CD1c-positive myeloid dendritic cell (primary cell): ENCODE results near the gene CD109.

Experiments used
- DNase-seq: peaks from one replicate; pipeline ENCODE4 v3.0.0-alpha.2; 2016; ENCODE audit errors: extremely low spot score

Gene CD109

GRCh38 chr6:73727114-73727513 lies 31.1 kb downstream of the CD109 start:
- DNase-seq, result no peak

GRCh38 chr6:73728548-73729205 lies 32.7 kb downstream of the CD109 start:
- no peak for DNase-seq

DNA sequence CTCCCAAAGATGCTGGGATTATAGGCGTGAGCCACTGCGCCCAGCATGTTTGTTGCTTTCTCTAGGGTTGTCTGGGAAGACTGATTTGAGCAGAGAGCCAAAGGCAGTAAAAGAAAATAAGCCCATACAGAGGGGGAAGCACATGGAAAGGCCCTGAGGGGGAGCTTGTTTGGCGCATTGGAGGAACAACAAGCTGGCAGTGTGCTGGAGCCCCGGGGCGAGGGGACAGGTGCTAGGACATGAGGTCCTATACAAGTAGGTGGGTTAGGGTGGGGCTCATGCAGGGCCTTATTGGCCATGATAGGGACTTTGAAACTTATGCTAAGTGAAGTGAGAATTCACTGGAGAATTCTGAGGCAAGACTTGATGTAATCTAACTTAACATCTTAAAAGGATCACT lies 35.3 kb downstream of the CD109 start:
- no peak for DNase-seq

- peak; percentile 83 for DNase-seq
Measured at GRCh38 chr6:73732845-73733675, 37.1 kb downstream of the CD109 start.

DNA sequence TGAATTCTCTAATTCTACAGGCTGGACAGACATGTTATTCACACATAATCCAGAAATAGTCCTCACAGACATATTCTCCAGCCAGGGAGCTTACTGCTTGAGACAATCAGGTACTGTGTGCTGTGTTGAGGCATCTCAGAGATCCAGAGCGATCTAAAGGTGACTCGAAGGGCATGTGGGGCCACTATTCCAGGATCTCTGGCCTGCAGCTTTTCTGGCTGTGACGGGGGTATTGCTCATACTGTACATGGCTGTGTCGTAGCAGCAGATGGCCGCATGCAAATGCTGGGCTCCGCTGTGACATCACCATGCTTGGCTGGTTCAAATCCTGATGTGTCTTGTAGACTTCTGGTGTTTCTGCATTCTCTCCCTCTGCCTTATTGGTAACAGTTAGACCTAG lies 37.8 kb downstream of the CD109 start:
- DNase-seq, result no peak

GRCh38 chr6:73734832-73735453 lies 38.9 kb downstream of the CD109 start:
- DNase-seq, result no peak

DNA sequence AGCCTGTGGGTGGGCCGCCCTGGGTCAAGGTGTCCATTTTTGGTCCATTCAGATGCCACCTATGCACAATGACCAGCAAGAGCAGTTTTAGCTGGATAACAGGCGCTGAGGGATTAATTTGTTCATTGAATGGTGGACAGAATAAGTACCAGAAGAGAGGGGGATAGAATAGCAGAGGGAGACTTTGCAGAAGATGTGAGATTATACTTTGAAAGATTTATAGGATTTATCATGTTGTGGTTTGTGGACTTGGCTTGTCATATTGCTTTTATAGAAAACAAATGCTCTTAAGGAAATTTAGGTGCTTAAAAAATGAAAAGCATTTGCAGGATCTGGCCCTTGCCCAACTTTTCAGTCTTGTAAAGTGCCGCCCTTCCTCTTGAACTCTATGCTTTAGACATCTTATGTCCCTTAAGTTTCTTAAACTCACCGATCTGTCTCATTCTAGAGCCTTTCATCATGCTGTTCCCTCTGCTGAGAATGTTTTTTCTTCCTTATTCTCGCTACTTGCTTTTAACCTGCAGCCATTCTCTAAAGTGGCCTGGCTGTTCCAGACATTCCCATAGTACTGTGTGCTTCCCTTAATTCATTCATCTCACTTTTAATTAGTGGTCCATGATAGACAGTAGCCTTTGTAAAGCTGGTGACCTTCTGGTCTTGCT lies 42.5 kb downstream of the CD109 start:
- DNase-seq, result no peak

DNA sequence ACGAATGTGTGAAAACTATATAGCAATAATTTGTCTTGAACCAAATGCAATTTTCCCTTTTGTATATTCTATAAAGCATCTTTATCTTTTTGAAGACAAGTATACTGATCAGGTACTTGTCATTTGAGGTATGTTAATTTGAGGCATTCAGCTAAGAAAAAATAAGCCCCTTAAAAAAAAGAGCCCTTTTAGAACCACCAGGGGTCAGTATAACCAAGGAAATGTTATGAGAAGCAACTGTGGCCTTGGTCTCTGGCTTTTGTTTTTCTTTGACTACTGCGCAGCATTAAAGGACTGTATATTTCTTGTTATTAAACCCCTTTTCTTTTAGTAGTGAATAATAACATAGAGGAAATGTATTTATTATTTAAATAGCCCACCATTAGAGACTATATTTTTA lies 43.1 kb downstream of the CD109 start:
- DNase-seq, result peak; percentile 79

DNA sequence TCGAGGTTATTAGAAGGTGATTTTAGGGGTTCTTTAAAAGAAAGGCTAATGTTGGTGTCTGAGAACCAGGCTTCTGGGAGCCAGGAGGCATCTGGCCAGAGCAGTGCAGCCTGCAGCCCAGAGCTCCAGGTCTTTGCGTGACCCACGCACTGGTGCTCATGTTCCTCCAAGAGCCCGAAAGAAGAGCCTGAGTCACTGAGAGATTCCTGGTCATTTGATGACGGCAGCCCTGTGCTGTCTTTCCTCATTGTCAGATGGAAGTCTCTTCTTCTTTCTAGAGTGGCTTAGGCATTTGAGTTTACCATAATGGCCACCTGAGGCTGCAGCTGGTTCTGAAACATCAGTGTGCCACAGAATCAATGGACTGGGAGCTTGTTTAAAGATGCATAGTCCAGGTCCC lies 46.4 kb downstream of the CD109 start:
- DNase-seq, result peak; percentile 31

DNA sequence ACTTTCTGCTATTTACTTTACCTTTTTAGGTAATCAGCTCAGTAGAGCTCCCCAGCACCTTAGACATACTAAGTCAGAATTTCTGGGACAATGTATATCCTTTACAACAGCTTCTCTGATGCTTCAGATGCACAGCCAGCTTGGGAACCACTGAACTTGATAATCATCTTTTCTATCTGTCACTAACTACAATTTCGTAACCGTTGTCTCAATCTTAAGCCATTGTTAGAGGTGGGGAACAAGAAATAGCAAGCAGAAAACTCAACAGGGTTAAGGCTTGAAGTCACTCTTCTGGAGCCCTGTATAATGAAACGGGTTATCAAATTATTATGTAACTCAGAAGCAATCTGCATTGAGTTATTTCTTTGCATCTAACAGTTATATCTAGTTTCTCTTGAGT lies 47.1 kb downstream of the CD109 start:
- no peak for DNase-seq

DNA sequence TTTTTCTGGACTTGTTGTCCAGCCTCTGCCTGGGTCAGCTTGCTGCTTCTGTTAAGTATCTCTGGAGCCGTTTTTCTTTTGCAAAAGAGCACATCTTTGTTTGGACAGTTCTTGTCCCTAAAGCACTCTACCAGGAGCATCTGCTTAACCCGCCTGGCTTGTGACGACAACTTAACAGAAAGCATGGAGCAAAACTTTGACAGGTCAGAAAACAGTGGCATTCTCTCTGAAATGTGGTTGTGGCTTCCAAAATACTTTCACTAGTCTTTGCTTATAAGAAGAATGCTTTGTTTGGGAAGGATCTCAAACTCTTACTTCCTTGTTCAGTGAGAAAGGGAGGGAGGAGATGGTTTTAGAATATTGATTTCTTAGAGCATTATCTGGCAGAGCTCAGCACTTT lies 47.6 kb downstream of the CD109 start:
- no peak for DNase-seq

DNA sequence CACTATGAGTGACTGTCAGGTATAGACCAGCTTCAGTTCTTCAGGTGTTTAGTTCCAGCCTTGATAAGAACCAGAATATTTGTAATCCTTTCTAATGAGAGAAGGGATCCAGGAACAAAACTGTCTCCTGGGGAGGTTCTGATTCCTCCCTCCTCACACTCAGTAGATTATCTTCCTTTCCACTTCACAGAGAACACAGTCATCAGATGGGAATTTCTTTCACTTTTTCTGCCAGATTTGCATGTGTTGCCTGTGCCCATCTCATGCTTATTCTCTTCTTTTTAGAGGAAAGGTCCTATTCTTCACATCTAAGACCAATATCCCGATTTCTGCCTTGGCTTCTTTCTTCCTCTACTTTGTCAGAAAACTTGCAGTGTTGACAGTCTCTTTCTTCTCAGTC lies 50.8 kb downstream of the CD109 start:
- DNase-seq, result no peak

- peak; percentile 62 for DNase-seq
Measured at GRCh38 chr6:73747289-73747688, 51.3 kb downstream of the CD109 start.

DNA sequence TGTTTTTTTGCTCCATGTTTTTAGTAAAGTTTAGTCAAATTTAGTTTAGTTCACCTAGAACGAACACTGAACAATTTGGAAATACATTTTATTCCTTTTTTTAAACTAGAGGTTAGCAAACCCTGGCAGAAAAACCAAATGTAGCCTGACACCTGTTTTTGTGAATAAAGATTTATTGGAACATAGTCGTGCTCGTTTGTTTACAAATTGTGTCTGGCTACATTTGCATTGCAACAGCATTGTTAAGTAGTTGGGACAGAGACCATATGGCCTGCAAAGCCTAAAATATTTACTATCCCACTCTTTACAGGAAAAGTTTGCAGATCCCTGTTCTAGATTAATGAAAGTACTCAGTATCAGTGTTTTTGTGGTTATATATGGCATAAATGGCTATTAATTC lies 56.9 kb downstream of the CD109 start:
- DNase-seq, result no peak

DNA sequence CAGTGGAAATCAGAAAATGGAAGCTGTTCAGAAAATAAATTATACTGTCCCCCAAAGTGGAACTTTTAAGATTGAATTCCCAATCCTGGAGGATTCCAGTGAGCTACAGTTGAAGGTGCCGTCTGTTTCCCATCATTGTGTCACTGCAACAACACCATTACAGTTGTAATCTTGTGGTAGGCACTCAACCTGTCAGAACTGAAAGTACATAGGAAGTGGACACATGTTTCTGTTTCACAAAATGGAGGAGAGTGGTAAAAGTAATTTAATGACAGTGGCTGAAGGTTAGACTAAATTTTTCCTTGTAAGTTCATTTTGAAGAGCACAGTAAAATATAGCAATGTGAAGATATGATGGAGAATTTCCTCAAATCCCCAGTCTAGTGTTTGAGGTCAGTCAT lies 70.0 kb downstream of the CD109 start:
- DNase-seq, result no peak

GRCh38 chr6:73768558-73768957 lies 72.6 kb downstream of the CD109 start:
- no peak for DNase-seq

GRCh38 chr6:73769976-73770375 lies 74.0 kb downstream of the CD109 start:
- DNase-seq, result no peak

DNA sequence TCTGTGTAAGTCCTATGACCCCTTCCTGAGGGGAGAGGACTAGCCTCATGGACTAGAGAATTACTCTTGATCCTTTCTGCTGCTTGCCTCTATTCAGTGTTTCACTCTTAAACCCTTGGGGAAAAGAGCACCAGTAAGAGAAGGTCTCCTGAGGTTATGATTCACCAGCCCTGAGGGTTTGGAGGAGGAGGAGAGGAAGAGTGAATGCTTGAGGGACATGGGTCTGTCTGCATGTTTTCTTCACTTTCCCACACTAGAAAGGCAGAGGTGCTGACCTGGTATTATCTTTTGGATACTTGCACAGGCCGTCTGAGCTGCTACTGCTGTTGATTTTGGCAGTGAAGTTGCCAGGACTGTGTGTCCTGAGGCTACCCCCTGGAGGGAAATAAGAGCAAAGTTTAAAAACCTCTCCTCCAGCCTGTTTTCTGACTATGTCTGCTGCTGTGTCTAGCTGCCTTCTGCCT lies 78.3 kb downstream of the CD109 start:
- DNase-seq, result no peak

DNA sequence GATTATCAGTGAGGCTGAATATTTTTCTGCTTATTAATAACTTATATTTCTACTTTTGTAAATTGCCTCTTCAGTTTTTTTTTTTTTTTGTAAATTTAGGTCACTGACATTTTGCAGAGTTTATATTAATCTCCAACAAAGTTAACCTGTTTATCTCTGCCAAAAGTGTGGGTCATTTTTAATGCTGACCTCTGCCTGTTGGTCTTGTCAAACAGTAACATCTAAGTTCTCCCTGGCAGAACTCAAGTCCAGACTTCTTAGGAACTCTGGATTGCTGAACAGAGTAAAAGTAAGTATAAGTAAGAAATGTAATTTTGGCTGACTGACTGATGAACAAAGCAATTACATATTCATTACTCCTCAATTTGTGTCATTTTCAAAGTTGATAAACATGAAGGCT lies 83.9 kb downstream of the CD109 start:
- DNase-seq, result no peak

DNA sequence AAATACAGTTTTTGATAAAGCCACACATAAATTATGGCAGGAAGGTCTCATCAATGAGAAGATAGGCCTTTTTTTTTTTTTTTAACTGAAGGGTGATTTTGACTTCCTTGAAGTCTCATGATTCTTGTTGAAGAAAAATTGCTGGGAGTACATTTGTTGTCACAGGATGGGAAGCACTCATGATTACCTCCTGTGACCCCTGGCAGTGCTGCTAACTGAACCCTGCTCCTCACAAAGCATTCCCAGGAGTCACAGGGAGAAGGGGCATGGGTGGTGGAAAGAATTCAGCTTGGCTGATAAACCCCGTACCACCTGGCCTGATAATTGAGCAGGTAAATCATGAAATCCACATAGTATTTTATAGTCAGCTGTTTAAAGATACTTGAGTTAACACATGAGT lies 86.9 kb downstream of the CD109 start:
- no peak for DNase-seq

DNA sequence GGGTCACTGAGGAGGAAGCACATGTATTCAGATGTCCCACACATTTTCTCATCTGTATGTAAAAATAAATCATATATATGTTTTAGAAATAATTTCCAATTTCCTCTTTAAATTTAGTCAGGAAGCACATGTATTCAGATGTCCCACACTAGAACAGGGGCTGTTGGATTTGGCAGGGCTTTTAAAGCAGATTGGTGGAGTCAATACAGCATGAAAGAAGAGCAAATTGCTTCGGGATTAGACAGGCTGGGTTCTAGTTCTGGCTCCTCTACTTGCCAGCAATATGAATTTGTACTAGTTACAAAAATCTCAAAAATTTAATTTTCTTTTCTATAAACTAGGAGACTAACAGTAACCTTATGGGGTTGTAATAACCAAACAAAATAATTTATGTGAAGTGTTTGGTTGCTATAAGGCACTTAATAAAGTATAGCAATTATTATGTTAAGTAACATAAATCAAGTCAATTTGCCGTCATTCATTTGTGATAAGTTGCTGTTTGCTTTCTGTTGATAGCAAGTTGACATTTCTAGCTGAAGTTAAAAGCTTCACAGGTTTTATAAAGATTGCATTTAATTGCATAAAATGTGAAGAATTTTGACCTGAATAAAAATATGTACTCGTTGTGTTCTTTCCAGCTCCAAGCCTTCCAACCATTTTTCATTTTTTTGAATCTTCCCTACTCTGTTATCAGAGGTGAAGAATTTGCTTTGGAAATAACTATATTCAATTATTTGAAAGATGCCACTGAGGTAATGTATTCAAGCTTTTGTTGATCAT lies 88.9 kb downstream of the CD109 start:
- no peak for DNase-seq

DNA sequence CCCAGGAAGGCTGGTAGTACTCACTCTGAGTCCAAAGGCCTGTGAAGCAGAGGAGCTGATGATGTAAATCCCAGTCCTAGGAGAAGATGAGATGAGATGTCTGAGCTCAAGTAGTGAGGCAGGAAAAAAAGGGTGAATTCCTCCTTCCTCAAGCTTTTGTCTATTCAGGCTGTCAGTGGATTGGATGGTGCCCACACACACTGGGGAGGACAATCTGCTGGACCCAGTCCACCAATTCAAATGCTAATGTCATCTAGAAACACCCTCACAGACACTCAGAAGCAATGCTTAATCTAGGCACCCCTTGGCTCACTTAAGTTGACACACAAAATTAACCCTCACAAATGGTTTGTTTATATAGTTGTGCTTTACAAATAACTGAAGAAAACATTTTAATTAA lies 94.6 kb downstream of the CD109 start:
- no peak for DNase-seq
